Caco-2 (cell line): Measurements from ENCODE around the gene PECR. TPM values are rescaled to one million over a fixed set of nuclear protein-coding genes. Genes with fewer than 3 reads are reported as not detected.
A peak's percentile ranks its signal among the peaks of the same experiment; 100 is the strongest.

ENCODE experiments used
- BruUV-seq: library from RNA; stranded (reverse); fragments of 400-500 nt; replicated peaks from 2 replicates; lab custom pipeline; 2021; lab: Mats Ljungman, UMichigan
- CTCF ChIA-PET: fragments of 300-600 bp; sonication (Branson Sonifier 250); formaldehyde crosslinking; loops from one replicate; lab custom pipeline; 2022; ENCODE audit warnings: antibody characterized with exemption; lab: Charles Lee
- POLR2A ChIA-PET: fragments of 300-600 bp; sonication (Branson Sonifier 250); formaldehyde crosslinking; loops from one replicate; lab custom pipeline; 2022; ENCODE audit warnings: antibody characterized with exemption; lab: Charles Lee
- DNase-seq, 2 experiments: peaks; one replicate each; pipeline versions ENCODE4 v3.0.0 to v3.0.0-alpha.2; 2020 to 2022
- H3K27me3 ChIP-seq: replicated peaks from 2 replicates; pipeline ENCODE4 v1.6.0; 2011; ENCODE audit warnings: low read length; ENCODE audit not compliant: control insufficient read depth, insufficient read depth
- H3K36me3 ChIP-seq: 2 replicates; pipeline ENCODE4 v1.5.1; 2011; ENCODE audit warnings: low read length; ENCODE audit not compliant: control insufficient read depth, insufficient read depth
- H3K4me1 ChIP-seq: fragments of 250-450 bp; sonication (Bioruptor Pico); 2 replicates; pipeline ENCODE4 v1.5.1; 2020; ENCODE audit warnings: mild to moderate bottlenecking
- H3K4me3 ChIP-seq: 2 replicates; pipeline ENCODE4 v1.5.1; 2011; ENCODE audit warnings: low read depth, mild to moderate bottlenecking, control low read depth, low read length
- H3K9me3 ChIP-seq: fragments of 250-450 bp; sonication (Bioruptor Pico); 2 replicates; pipeline ENCODE4 v1.5.1; 2020; ENCODE audit warnings: mild to moderate bottlenecking, moderate library complexity
- H3K27ac Mint-ChIP-seq: one replicate; pipeline ENCODE4 v1.8.0; 2022; ENCODE audit warnings: mixed read lengths; ENCODE audit not compliant: unreplicated experiment
- H3K27me3 Mint-ChIP-seq: one replicate; pipeline ENCODE4 v1.8.0; 2022; ENCODE audit warnings: mixed read lengths; ENCODE audit not compliant: insufficient read depth, unreplicated experiment
- H3K36me3 Mint-ChIP-seq: one replicate; pipeline ENCODE4 v1.8.0; 2022; ENCODE audit warnings: mild to moderate bottlenecking, mixed read lengths; ENCODE audit not compliant: insufficient read depth, unreplicated experiment
- H3K4me1 Mint-ChIP-seq: one replicate; pipeline ENCODE4 v1.8.0; 2022; ENCODE audit warnings: low read depth, mixed read lengths; ENCODE audit not compliant: unreplicated experiment
- H3K4me3 Mint-ChIP-seq: one replicate; pipeline ENCODE4 v1.8.0; 2022; ENCODE audit warnings: mild to moderate bottlenecking, moderate library complexity, mixed read lengths; ENCODE audit not compliant: unreplicated experiment
- H3K9me3 Mint-ChIP-seq: one replicate; pipeline ENCODE4 v1.8.0; 2022; ENCODE audit warnings: mixed read lengths; ENCODE audit not compliant: unreplicated experiment
- intact Hi-C: fragments of 100-400 bp; cut with micrococcal nuclease; formaldehyde crosslinking; loops from one replicate; pipeline ENCODE4 v1.10.0; 2022; ENCODE audit not compliant: unreplicated experiment
- total RNA-seq: library from RNA; stranded (reverse); gene quantifications from 2 replicates; pipeline ENCODE4 v1.2.3, GENCODE V29; 2022
- TF ChIP-seq, protein P1 (sequence below), 2 experiments: fragments of 200-600 bp in 1 of 2; IDR thresholded peaks; 1 replicate in 1 of 2; 2 replicates in 1 of 2; pipeline versions ENCODE4 v1.5.1 to v1.8.0; 2011 to 2022; ENCODE audit warnings: antibody characterized with exemption in 1 of 2, control low read depth in 1 of 2, inconsistent platforms in 1 of 2, low read depth in 1 of 2, low read length in 1 of 2, mild to moderate bottlenecking in 1 of 2, moderate library complexity in 1 of 2; ENCODE audit not compliant: insufficient read depth in 1 of 2, severe bottlenecking in 1 of 2, unreplicated experiment in 1 of 2

The PECR gene
- total RNA-seq, 1 experiment from 2014 or later: 42.0 TPM

DNA sequence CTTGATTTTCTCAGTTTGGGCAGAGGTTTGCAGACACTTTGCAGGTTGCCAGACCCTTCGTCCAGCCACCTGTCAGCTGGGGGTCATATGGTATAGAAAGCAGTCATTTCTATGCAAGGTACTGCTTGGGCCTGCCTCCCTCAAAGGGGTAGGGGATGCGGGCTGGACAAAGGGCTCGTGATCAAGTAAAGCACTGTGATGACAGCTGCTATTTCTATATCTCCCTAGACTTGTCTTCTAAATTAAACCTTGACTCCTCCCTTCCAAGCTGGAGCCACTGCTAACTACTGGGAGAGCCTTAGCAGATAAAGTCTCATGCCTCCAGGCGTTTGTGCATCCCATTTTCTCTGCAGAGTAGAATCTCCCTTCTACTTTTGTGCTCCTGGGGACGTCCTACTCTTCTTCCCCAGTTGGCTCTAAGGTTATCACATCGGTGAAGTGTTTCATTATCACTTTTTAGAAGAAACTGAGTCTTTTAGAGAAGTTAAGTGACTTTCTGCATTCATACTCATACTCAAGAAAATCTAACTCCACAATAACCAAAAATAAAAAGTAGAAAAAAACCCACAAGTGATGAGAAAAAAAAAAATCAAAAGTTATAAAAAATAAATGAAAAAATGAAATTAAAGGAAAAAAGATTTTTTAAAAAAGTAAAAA, 26.8 kb upstream of the PECR start:
- ChIA-PET POLR2A (interaction anchor here (0.7 to 0.9 kb wide), 4 partner anchors 17 to 70 kb away, joined by 4 to 6 read pairs (median 4); partner anchors contain the start of genes PECR and TMEM169), CTCF (interaction anchor here (1.2 to 1.3 kb wide), 2 partner anchors 44 to 75 kb away, joined by 4 read pairs; no protein-coding TSS in a partner anchor)
- Histone ChIP-seq H3K4me1 (peaks cover 31% of the 10 kb centered on the region), H3K36me3 (peaks cover 5% of the 10 kb centered on the region; the same call in 1 of the 2 replicates), H3K4me3 (peak overlapping the region; percentile 36), H3K27me3 (no peaks in the 10 kb centered on the region), H3K9me3 (no peaks in the 10 kb centered on the region)
- H3K27ac Mint-ChIP-seq: peak overlapping the region; percentile 93
- H3K4me3 Mint-ChIP-seq: peak overlapping the region; percentile 88
- DNase-seq: peak in 1 of 2 experiments; percentile 13
- peaks cover 50% of the 10 kb centered on the region for H3K36me3 Mint-ChIP-seq
- H3K4me1 Mint-ChIP-seq: peaks cover 19% of the 10 kb centered on the region
- no peaks in the 10 kb centered on the region for H3K27me3 Mint-ChIP-seq
- TSS peak; percentile 100 for BruUV-seq
- H3K9me3 Mint-ChIP-seq: no peaks in the 10 kb centered on the region
- intact Hi-C loops: no loop called here
- TF ChIP-seq, protein P1, sequence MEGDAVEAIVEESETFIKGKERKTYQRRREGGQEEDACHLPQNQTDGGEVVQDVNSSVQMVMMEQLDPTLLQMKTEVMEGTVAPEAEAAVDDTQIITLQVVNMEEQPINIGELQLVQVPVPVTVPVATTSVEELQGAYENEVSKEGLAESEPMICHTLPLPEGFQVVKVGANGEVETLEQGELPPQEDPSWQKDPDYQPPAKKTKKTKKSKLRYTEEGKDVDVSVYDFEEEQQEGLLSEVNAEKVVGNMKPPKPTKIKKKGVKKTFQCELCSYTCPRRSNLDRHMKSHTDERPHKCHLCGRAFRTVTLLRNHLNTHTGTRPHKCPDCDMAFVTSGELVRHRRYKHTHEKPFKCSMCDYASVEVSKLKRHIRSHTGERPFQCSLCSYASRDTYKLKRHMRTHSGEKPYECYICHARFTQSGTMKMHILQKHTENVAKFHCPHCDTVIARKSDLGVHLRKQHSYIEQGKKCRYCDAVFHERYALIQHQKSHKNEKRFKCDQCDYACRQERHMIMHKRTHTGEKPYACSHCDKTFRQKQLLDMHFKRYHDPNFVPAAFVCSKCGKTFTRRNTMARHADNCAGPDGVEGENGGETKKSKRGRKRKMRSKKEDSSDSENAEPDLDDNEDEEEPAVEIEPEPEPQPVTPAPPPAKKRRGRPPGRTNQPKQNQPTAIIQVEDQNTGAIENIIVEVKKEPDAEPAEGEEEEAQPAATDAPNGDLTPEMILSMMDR (IDR thresholded peaks at IDR 0.05; ENCODE audit: insufficient read depth in 1 of 2, low read depth in 1 of 2, low read length in 1 of 2, severe bottlenecking in 1 of 2, unreplicated experiment in 1 of 2): no peak

DNA sequence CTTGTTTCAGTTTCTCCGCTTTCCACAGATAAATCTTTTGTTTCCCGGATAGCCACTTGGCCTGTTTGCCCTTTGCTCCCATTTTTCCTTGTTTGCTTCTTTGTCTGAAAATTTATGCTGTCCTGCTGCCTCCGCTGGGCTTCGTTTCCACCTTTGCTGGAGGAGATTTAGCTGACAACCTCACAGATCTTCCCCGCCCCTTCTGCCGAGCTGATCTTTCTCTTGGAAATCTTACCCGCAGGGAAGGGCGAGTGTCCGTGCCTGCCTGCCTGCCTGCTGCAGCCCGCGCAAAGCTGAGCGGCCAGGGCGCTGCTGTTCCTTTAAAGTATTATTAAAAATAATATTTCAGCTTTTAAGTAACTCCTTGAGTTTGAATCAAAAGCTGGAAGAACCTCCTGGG, 26.2 kb upstream of the PECR start:
- Histone ChIP-seq H3K9me3 (no peaks in the 10 kb centered on the region), H3K4me1 (peaks cover 25% of the 10 kb centered on the region), H3K27me3 (no peaks in the 10 kb centered on the region), H3K4me3 (no peak overlapping the region), H3K36me3 (no peaks in the 10 kb centered on the region)
- CTCF ChIA-PET: interaction anchor here (1.2 to 1.3 kb wide), 2 partner anchors 44 to 74 kb away, joined by 4 read pairs; no protein-coding TSS in a partner anchor
- Mint-ChIP-seq H3K4me1 (peaks cover 14% of the 10 kb centered on the region), H3K4me3 (peak overlapping the region; percentile 88), H3K27me3 (no peaks in the 10 kb centered on the region), H3K36me3 (peaks cover 44% of the 10 kb centered on the region), H3K27ac (peak overlapping the region; percentile 93), H3K9me3 (no peaks in the 10 kb centered on the region)
- TF ChIP-seq, protein P1 (IDR thresholded peaks at IDR 0.05; ENCODE audit: insufficient read depth in 1 of 2, low read depth in 1 of 2, low read length in 1 of 2, severe bottlenecking in 1 of 2, unreplicated experiment in 1 of 2): no peak
- DNase-seq: no peak
- intact Hi-C loops: no loop called here
- BruUV-seq: no TSS peak
- POLR2A ChIA-PET: interaction anchor here (0.8 kb wide), 1 partner anchor 31 kb away, joined by 5 read pairs; no protein-coding TSS in a partner anchor

DNA sequence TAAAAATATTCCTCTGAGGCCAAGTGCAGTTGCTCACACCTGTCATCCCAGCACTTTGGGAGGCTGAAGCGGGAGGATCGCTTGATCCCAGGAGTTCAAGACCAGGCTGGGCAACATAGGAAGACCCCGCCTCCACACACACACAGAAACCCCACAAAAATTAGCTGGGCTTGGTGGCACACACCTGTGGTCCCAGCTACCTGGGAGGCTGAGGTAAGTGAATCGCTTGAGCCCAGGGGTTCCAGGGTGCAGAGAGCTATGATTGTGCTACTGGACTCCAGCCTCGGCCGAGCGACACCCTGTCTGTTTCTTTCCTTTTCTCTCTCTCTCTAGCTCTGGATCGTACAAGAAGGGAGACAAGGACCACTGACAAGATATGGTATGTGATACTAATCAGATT, 25.7 kb upstream of the PECR start:
- no peaks in the 10 kb centered on the region for H3K9me3 Mint-ChIP-seq
- no peaks in the 10 kb centered on the region for H3K9me3 ChIP-seq
- TF ChIP-seq, protein P1 (IDR thresholded peaks at IDR 0.05; ENCODE audit: insufficient read depth in 1 of 2, low read depth in 1 of 2, low read length in 1 of 2, severe bottlenecking in 1 of 2, unreplicated experiment in 1 of 2): no peak
- no peak overlapping the region for H3K4me3 ChIP-seq
- H3K27ac Mint-ChIP-seq: peak overlapping the region; percentile 93
- H3K36me3 ChIP-seq: no peaks in the 10 kb centered on the region
- H3K4me1 ChIP-seq: peaks cover 22% of the 10 kb centered on the region
- peaks cover 11% of the 10 kb centered on the region for H3K4me1 Mint-ChIP-seq
- ChIA-PET POLR2A (no interaction called here), CTCF (interaction anchor here (1.2 kb wide), 1 partner anchor 43 kb away, joined by 4 read pairs; no protein-coding TSS in a partner anchor)
- intact Hi-C loops: no loop called here
- no peaks in the 10 kb centered on the region for H3K27me3 Mint-ChIP-seq
- H3K27me3 ChIP-seq: no peaks in the 10 kb centered on the region
- no TSS peak for BruUV-seq
- peak overlapping the region; percentile 88 for H3K4me3 Mint-ChIP-seq
- peaks cover 39% of the 10 kb centered on the region for H3K36me3 Mint-ChIP-seq
- no peak for DNase-seq
